ENCODE measurements around the gene KCNN3.

KCNN3 gene

DNA sequence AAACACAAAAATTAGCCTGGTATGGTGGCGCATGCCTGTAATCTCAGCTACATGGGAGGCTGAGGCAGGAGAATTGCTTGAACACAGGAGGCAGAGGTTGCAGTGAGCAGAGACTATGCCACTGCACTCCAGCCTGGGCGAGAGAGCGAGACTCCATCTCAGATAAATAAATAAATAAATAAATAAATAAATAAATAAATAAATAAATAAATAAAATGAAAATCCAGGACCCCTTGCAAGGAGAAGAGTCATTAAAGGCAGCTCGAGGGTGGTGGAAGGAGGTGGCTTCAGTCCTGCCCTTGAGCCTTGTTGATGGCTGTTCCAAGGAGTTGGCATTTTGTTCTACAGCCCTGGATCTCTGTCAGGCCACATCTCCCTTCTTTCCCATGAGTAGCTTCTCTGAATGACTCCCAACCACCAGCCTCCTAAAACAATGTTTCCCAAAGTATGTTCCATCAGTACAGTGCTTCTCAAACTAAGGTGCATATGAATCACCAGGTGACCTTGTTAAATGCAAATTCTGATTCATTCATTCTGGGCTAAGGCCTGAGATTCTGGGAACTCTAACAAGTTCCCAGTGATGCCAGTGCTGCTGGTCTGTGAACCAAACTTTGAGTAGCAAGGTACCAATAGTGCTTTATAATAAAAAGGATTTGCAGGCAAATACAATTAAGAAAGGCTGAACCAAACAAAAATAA, 99.0 kb downstream of the KCNN3 start:
- DNase-seq (ENCODE audit: low spot score), result no peak

DNA sequence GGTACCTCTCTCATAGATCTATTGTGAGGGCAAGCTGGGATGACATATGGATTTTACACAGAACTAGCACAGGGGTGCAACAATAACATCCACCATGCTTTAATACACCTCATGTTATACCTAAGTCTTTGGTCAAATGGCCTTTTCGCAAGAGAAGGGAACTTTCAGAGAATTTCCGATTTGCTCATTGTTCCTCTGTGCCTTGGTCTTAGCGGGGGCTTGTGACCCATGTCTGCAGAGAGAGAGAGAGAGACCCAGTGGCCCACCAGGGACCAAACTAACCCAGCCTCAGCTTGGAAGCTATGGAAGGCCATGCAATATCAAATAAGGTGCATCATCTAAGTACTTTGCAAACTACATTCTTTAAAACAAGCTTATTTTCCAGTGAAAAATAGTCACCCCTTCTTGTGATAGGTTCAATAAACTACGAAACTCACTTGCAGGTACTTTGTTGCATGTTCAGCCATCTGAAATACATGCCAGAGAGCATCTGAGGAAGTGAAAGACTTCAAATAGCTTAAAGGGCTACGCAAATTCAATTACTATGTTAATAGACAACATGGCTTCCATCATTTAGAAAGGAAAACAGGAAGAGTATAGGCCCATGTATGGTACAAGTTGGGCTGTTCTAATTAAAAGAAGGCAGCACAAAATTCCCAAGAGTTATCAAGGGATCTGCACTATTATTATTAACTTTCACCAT, 100.7 kb downstream of the KCNN3 start:
- DNase-seq (ENCODE audit: low spot score), result no peak

GRCh38 chr1:154768456-154769125, 101.5 kb downstream of the KCNN3 start:
- DNase-seq (ENCODE audit: low spot score), result no peak

DNA sequence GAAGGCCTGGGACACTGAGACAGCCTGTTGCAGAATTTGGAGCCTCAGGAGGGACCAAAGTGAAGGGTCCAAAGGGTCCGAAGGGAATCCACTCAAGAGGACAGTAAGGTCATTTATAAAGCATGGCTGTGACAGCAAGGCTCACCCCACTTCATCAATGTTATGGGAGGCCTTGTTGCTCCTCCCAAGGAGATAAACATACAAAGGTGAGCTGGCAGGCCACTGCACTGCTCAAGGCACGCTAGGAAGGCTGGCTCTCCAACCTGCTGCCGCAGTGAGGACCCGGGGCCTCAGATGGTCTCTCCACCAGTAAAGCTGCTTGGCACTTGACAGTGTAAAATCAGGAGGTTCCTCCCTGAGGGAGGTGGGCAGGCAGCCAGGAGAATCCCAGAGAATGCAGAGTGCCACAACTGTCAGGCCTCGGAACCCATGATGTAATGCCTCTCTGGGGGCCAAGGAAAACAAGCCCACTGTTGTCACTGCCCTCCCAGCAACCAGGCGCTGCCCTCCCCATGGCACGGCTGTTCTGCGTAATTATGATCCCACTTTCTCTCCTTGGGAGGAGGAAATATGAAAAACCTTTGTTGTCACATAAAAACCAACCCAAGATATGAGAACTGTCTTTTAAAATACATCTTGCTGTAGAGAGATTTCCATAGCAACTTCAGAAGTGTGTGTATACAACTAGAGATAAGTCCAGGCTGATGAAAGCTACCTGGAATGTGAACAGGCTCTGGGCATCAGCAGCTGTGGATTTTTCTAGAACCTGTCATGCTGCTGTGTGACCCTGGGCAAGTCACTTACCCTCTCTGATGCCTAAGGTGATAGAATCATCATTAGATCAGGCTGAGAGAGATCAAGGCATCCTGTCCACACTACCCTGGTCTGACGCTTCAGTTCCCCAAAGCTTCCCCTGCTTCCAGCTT, 102.5 kb downstream of the KCNN3 start:
- peak; percentile 78 for DNase-seq (ENCODE audit: low spot score)

DNA sequence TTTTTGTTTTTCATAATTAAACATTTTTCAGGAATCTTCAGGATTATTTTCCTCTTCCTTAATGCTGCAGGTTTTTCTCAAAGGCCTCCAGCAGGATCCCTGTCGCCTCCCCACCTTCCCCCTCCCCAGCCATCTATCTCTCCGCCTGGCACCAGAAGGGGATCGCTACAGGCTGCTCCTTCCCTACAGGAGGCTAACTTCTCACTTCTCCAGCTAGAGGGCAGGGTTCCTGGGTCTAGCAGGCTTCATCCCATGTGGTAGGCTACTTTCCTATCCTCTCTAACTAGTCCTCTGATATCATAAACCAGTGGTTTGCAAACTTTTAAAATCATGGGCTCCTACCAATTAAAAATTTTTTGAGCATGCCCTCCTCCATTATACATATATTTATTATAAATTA, 104.1 kb downstream of the KCNN3 start:
- DNase-seq (ENCODE audit: low spot score), result no peak

DNA sequence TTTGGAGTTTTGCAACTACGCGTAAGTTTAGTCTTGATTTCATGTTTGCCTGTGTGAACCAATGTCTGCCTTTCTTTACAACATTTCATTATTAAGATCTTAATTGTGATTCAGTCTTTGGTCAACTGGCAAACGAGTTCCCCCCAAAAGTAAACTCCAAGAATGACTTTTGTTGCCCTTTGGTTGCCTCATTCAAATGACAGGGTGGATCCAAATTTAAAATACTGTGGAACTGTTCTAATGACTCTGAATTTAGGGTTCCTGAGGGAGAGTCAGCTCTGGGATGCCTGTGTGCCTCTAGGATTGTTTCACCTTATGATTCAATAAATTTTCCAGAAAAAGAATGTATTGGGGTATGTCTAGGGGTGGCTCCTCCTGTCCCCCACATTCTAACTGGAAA, 105.3 kb downstream of the KCNN3 start:
- no peak for DNase-seq (ENCODE audit: low spot score)

- DNase-seq (ENCODE audit: low spot score), result no peak
Observed at GRCh38 chr1:154764181-154764580, 105.9 kb downstream of the KCNN3 start.

GRCh38 chr1:154760469-154760933, 109.6 kb downstream of the KCNN3 start:
- DNase-seq (ENCODE audit: low spot score), result no peak

GRCh38 chr1:154759793-154760192, 110.3 kb downstream of the KCNN3 start:
- no peak for DNase-seq (ENCODE audit: low spot score)

GRCh38 chr1:154759196-154759595, 110.9 kb downstream of the KCNN3 start:
- no peak for DNase-seq (ENCODE audit: low spot score)

DNA sequence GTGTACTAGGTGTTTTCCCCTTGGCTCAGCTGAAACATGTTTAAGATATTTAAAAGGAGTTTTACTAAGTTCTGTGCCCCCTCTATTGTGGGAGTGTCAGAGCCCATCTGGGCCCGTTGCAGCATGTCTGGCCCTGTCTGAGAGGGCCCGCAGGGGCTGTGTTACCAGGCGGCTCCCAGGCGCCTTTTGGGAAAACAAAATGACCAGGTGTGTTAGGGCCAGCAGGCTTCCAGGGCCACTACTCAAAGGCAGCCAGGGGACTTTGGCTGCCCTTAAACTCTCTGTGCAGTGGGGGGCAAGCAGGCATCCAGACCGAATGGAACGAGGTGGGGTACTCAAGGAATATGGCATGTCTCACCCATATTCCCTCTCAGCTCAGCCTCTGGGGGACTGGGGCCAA, 111.7 kb downstream of the KCNN3 start:
- DNase-seq (ENCODE audit: low spot score), result no peak

DNA sequence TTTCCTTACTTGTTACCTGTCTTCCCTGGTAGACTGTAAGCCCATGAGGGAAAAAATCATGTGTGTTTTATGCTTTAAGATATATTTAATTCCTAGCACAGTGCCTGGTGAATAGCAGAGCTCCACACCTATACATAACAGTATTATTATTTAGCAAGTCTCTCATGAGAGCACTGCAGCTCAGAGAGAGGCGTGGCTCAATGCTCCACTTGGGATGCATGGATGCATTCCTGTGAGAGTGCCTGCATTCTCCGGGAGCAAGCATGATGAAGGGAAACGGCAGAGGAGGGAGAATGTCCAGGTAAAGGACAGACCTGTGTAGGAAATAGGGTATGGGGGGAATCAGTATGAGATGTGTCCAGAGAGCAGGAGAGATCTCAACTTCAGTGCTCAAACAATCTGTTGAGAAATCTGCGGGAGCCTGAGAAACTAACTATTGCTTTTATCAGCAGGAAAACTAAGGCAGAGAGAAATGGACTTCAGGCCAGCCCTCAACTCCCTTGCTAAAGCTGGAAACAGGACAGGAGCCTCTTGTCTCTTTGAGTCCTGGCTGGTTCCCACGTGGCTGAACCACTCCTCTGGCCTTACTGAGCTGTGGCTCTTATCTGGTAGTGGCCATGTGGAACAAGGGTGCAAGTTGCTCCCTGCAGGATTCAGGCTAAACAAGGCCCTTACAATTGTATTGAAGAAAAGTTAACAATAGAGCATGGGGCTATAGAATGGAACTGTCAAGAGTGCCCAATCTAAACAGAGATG, 113.1 kb downstream of the KCNN3 start:
- DNase-seq (ENCODE audit: low spot score), result no peak

DNA sequence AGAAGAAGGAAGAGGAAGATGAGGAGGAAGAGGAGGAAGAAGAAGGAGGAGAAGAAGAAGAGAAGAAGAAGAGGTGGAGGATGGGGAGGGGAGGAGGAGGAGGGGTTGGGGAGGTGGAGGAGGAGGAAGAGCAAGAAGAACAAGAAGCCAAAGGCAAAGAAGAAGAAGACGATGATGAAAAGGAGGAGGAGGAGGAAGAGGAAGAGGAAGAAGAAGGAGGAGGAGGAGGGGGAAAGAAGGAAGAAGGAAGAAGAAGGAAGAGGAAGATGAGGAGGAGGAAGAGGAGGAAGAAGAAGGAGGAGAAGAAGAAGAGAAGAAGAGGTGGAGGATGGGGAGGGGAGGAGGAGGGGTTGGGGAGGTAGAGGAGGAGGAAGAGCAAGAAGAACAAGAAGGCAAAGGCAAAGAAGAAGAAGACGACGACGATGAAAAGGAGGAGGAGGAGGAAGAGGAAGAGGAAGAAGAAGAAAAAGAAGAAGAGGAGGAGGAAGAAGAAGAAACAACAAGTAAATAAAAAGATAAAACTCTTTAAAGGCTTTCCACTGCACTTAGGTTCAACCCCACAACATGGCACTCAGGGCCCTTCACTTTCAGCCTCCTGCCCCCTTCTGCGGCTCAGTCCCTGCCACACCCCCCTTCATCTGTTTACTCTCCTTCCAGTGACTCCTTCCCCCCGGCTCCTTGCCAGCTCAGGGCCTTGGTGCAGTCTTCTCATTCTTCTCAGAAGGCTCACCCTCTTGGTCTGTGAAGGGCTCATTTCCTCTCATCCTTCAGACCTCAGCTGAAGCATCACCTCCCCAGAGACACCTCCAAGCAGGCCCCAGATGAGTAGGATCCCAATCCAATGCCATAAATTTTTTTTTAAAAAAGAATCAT, 114.0 kb downstream of the KCNN3 start:
- DNase-seq (ENCODE audit: low spot score), result no peak

- DNase-seq (ENCODE audit: low spot score), result no peak
Observed at GRCh38 chr1:154753426-154753825, 116.7 kb downstream of the KCNN3 start.

- DNase-seq (ENCODE audit: low spot score), result no peak
Observed at GRCh38 chr1:154752273-154753030, 117.6 kb downstream of the KCNN3 start.

- no peak for DNase-seq (ENCODE audit: low spot score)
Observed at GRCh38 chr1:154751690-154752089, 118.4 kb downstream of the KCNN3 start.

GRCh38 chr1:154750681-154751665, 119.1 kb downstream of the KCNN3 start:
- DNase-seq (ENCODE audit: low spot score), result no peak

DNA sequence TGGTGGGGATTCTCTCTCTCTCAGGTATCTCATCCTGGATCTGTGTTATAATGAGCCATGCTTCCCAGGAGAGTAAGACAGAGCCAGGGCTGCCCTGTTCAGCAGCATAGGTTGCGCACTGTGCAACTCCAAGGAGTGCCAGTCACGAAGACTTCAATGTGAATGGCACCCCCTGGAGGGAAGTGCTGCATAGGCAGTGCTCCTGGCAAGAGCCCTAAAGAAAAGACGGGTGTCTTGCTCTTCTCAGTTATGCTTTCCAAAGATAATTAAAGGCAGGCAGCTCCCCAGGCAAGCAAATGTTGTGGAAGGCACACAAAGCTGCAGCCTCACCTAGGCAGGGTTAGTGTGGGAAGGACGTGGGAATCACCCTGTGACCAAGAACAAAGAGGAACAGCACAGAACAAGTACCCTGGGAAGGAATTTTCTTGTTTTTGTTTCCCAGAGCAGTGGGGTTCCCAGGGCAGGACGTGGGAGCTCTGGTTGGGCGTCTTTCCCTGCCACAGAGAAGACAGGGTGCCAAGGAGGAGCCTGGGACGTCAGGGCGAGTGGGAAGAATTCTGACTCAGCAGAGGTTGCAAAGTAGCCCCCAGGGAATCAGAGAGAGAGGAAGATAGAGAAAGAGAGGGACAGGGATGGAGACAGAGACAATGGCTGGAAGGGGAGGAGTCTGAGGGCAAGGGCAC, 120.9 kb downstream of the KCNN3 start:
- DNase-seq (ENCODE audit: low spot score), result no peak

Data from globus pallidus (tissue), 1 donor.